Stimulated activated CD8-positive, alpha-beta memory T cell treated with anti-CD3 and anti-CD28 coated beads, Interleukin-4, amount 100 ng/mL, for 1 hour (primary cell): Measurements from ENCODE around the gene NR0B1.

ENCODE experiments used
- DNase-seq, 2 donors: peaks; one replicate each; pipeline ENCODE4 v3.0.0-alpha.2; 2020; ENCODE audit warnings: low read depth in 2 of 2, low spot score in 1 of 2

The NR0B1 gene, protein sequence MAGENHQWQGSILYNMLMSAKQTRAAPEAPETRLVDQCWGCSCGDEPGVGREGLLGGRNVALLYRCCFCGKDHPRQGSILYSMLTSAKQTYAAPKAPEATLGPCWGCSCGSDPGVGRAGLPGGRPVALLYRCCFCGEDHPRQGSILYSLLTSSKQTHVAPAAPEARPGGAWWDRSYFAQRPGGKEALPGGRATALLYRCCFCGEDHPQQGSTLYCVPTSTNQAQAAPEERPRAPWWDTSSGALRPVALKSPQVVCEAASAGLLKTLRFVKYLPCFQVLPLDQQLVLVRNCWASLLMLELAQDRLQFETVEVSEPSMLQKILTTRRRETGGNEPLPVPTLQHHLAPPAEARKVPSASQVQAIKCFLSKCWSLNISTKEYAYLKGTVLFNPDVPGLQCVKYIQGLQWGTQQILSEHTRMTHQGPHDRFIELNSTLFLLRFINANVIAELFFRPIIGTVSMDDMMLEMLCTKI

DNA sequence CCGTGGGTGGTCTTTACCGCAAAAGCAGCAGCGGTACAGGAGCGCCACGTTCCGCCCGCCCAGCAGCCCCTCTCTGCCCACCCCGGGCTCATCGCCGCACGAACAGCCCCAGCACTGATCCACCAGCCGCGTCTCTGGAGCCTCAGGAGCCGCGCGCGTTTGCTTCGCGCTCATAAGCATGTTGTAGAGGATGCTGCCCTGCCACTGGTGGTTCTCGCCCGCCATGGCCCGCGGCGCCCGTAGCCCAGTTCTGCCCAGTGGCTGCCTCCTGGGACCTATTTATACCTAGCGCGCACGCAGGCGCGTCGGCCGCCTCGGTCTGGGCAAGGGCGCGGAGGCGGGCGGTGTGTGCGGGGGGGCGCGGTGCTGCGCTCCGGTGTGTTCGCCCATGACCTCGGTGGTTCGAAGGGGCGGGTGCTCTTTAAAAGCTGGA lies at the start of gene NR0B1:
NR0B1 (minus strand) TSS at position 252 of the 433 bp plus-strand sequence; CDS start at position 225, 27 bp downstream.
- DNase-seq: no peak

DNA sequence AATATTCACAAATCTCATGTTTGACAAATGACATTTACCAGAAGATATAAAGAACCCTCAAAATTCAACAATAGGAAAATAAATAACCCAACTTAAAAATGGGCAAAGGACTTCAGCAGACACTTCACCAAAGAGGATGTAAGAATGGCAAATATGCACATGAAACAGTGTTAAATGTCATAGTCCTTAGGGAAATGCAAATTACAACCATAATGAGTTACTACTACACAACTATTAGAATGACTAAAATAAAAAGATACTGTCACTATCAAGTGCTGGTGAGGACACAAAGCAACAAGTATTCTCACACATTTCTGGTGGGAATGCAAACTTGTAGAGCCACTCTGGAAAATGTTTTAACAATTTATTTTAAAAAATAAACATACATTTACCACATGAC lies 40.8 kb upstream of the NR0B1 start:
- DNase-seq: no peak

DNA sequence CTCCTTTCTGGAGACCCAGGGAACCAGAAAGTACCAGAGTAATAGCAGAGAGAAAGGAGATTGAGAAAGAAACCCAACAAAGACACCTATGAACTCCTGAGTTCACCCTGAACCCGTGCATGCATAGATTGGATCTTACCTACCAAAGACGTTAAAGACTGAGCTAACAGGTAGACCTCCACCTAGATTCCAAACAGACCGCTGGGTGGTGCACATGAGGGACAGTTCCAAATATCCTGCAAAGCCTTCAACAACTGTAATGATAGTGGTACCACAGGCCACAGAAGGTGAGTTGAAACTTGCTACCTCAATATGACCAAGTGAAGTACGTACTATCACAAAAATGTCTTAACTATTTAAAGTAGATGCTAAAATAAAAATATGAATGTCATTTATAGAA lies 34.0 kb upstream of the NR0B1 start:
- no peak for DNase-seq

DNA sequence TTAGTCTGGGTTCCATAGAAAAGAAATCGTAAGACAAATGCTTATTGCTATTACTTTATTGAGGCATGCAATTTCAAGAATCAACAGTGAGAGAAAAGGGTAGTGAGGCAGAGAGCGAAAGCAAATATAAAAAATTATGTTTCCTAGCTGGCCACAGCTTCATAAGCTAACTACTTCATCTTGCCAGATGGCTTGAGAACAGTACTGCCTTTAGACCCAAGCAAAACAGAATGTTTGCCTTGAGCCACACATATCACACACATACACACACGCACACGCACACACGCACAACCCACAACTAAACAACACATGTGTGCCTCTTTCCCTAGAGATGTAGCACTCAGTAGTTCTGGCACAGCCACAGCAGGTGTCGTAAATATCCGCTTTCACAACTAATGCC lies 31.6 kb upstream of the NR0B1 start:
- no peak for DNase-seq

DNA sequence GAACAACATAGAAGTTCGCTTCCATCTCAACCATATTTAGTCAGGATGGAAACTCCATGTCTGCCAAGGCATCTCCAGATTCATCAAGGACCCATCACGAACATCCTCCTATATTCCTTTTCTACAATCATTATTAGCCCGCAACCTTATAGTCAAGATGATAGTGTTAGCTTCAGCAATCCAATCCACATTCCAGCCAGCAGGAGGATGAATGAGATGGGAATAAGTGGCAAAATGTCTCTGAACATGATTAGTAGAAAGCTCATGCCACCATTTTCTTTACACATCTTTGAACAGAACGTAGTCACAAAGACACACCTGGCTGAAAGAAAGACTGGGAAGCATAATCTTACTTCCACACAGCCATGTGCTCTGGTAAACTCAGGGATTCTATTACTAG lies 18.6 kb upstream of the NR0B1 start:
- DNase-seq: no peak

DNA sequence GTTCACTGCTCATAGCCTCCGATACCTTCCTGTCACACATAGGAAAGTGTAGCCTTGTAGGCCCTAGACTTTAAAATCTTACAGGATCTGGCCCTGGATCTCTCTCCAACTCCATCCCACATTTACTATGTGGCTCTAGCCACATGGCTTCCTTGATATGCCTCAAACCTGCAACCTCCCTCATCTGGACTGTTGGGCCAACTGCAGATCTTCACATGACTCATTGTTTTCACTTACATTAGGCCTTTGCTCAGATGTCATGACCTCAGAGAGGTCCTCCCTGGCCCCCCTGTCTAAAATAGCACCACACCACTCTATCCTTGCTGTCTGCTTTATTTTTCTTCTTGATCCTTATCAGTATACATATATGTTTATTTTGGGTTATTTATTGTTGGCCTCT lies 8.1 kb upstream of the NR0B1 start:
- no peak for DNase-seq

DNA sequence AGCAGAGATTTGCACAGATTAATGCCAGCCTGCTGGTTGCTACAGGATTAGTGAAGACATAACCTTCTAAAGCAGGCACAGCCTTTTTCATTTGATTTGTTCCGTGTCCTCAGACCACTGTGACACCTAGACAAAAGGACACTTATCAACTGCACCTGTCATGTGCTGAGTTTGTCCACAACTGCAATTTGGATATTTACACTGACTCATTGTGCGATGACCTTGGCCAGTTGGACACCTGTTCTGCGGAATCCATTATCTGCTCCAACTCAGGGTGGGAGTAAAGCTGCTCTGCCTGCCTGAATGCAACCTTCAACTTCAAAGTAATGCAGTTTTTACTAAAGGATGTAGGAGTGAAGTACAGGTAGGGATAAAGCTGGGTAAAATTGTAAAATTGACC lies 4.1 kb upstream of the NR0B1 start:
- DNase-seq: no peak

DNA sequence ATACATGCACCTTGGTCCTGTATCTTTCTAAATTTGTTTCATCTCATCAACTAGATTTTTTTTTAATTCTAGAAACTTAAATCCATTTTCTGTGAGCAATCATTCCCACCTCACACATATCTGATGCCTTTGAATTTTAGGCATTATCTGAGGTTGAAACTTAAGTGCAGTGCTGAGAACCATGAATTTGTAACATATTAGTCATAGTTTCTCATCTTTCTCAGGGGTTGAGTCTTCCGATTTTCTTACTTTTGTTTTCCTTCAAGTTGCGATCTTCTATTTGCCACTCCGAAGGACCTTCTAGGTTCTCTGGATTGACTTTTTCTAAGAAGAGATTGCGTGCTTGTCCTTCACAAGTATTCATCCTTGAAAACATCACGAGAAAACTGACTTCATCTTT lies 3.7 kb upstream of the NR0B1 start:
- no peak for DNase-seq

DNA sequence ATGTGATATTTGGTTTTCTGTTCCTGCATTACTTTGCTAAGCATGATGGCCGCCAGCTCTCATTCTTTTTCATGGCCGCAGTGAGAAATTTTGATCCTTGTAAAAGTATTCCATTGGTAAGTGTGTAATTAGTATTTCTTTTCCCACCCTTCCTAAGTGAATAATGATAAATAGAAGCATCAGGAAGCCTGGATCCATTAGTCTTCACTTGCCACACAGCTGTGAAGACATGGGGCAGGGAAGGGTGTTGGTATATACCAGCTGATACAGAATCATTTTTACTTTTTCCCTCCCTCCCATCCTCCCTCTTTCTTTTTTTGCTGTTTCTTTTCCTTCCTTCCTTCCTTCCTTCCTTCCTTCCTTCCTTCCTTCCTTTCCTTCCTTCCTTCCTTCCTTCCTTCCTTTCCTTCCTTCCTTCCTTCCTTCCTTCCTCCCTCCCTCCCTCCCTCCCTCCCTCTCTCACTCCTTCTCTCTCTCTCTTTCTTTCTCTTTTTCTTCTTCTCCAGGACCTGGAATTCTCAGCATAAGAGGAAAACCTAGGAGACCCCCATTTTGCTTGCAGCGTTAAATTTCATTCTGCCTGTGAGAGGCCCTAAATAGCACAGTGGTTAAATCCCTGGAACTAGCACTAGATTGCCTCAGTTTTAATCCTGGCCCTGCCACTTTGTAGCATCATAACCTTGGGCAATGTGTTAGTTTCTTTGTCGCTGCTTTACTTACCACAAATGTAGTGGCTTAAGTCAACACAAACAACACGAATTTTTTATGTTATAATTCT lies 1.4 kb upstream of the NR0B1 start:
- no peak for DNase-seq

DNA sequence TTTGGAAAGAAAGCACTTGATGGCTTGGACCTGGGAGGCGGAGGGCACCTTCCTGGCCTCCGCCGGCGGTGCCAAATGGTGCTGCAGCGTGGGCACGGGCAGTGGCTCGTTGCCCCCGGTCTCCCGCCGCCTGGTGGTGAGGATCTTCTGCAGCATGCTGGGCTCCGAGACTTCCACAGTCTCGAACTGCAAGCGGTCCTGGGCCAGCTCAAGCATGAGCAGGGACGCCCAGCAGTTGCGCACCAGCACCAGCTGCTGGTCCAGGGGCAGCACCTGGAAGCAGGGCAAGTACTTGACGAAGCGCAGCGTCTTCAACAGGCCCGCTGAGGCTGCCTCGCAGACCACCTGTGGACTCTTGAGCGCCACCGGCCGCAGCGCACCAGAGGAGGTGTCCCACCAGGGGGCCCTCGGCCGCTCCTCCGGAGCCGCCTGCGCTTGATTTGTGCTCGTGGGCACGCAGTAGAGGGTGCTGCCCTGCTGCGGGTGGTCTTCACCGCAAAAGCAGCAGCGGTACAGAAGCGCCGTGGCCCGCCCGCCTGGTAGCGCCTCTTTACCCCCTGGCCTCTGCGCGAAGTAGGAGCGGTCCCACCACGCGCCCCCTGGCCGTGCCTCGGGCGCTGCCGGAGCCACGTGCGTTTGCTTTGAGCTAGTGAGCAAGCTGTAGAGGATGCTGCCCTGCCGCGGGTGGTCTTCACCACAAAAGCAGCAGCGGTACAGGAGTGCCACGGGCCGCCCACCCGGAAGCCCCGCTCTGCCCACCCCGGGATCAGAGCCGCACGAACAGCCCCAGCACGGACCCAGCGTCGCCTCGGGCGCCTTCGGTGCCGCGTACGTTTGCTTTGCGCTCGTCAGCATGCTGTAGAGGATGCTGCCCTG lies 689 bp downstream of the NR0B1 start:
- no peak for DNase-seq

DNA sequence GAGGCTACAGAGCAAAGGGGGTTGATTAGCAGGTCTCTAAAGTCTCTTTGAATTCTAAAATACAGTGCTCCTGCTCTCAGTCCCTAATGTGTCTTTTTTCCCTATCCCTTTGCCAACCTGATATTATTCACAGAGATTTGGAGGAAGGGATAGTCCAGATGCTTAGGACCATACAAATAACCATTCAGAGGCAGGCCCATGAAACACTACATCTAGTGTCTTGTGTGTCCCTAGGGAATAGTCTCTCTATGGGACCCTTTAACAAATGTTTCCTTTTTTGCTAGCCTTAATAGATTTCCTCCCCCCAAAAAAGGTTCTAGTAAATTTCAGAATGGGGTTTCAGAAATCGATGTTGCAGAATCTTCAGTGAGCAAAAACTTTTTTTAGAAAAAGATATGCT lies 1.7 kb downstream of the NR0B1 start:
- no peak for DNase-seq

DNA sequence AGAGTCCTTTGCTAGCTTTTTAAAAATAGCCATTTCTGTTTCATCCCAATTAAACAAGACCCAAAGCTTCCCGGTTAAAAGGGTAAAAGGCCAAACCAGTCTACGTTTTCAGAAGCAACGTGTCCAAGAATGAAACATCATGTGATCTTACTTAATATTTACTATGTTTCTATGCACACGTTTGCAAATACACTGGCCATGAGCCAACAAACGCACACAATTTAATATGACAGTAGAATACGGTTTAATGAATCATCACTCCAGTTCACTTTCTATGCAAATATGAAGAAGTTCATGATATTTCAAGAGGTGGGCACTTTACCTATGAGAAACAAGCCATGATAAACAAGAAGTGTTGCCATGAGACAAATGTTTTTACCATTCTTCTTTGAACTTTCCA lies 4.3 kb downstream of the NR0B1 start:
- no peak for DNase-seq

DNA sequence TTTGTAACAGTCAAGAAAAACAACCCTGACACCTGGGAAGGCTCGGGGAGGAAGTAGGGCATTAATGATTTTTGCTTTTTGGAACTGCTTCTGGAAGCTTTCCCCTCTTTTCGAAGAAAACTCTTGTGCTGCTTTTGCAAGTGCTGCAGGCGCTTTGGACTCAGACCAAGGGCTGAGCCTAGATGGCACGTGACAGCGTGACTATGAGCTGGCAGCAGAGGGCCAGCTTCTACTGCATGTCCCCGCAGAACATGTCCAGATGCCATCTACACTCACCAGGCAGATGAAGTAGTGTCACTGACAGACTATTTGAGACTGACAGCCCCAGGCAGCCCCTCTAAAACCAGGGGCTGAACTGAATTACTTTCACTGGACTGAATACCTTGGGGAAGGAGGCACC lies 6.2 kb downstream of the NR0B1 start:
- no peak for DNase-seq

DNA sequence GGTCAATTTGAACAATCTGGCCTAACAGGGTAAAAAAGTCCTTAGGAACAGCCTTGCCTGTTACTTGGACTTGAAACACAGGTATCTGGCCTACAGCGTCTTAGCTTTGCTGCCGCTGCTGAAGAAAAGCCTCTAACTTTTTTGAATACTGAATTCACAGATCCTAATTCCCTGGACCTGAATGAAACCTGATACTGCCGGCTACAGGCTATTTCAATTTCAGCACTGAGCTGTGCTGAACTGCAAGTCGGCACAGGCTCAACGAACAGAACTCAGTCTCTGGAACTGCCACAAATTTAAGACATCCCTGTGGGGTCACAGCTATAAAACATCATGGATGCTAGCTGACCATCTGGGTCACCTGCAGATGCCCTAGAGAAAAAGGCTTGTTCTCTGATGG lies 7.2 kb downstream of the NR0B1 start:
- no peak for DNase-seq

DNA sequence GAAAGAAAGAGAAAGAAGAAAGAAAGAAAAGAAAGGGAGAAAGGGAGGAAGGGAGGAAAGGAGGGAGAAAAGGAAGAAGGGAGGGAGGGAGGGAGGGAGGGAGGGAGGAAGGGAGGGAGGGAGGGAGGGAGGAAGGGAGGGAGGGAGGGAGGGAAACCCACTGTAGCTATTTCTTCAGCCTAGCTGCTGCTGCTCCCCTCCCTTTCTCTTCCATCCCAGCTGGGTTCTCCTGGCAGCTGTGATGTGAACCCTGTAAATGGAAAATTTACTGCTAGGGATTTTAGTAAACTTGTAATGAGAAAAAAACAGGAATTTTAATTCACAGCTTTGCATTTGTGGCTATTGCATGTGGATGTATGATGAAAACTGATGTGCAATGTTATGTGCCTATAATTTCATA lies 8.0 kb downstream of the NR0B1 start:
- no peak for DNase-seq

DNA sequence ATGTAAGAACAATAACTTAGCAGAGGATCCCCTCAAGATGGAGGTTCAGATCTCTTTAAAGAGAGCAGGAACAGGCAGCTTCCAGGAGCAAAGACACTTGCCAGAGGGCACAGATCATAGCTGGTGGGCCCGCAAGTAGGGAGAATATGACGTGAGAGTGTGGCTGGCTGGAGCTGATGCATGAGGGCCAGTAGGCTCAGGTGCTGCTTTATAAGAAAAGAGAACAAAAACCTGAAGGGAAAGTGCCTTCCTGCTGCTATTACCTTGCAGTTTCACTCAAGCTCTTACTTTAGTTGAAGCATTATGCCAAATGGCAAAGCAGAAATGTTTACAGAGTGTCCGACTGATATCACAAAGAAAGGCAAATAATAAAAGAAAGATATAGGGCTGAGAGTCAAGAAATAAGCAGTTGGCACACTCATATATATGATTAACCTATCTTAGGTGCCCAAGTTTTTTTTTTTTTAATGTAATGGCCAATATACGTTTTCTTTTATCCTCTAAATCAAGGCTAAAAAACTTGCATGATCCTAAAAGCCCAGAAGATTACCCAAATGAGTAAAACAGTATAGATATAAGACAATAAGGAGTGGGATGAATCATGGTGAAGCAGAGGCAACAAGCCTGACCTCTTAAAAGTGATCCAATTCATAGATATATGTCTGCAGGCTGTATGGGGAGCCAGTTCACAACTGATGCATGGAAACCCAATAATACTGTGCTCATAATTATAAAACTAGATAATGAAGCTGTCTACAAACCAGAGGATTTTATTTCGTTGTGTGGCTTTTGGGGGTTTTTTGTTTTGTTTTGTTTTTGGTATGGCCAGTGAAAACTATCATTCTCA lies 12.6 kb downstream of the NR0B1 start:
- no peak for DNase-seq

DNA sequence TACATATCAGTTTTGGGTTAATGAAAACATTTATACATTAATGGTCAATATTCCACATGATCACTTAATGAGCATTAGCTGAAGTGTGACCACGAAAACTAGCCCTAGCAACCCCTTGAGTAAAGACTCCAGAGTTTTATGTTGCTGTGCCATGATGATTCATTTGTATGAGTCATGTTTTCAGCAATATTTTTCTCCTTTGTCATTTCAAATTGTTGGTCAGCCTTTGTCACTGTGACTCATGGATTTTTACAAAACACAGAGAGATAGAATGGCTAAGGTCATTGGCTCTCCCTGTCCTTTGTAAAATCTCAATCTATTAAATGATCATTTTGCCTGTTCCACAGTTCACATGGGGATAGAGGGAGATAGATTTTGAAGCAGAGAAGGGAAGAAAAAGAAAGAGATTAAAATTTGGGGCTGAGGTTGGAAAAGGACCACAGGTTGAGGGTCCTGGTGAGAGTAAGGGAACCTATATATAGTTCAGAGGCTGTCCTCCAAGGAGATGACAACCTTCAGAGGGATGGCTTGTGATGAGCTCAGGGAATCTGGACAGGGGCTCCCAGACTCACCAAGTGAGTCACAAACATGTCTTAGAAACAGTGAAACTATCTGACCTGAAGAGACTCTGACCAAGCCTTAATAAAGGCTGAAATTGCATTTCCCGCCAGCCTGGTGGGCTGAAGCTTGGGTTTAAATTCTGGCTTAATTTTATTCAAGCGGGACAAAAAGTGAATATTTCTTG lies 25.6 kb downstream of the NR0B1 start:
- DNase-seq: no peak

DNA sequence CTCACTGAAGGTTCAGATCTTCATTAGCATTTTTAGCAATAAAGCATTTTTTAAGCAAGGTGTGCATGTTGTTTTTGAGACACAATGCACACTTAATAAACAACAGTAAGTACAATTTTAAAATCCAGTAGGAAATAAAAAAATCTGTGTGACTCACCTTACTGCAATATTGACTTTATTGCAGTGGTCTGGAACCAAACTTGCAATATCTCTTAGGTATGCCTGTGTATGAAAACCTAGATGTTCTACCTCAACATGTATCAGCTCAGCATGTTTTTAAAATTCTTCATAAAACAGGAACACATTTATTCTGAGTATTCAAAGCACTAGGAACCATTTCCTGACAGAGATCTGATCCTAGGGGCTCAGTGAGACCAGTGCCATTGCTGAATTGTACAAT lies 26.7 kb downstream of the NR0B1 start:
- DNase-seq: no peak

DNA sequence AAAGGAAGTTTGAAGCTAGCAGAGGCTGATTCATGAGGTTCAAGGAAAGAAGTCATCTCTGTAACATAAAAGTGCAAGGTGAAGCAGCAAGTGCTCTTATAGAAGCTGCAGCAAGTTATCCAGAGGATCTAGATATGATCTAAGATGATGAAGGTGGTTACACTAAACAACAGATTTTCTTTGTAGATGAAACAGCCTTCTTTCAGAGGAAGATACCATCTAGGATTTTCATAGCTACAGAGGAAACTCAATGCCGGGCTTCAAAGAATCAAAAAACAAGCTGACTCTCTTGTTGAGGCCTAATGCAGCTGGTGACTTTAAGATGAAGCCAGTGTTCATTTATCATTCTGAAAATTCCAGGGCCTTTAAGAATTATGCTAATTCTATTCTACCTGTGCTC lies 28.8 kb downstream of the NR0B1 start:
- DNase-seq: no peak

DNA sequence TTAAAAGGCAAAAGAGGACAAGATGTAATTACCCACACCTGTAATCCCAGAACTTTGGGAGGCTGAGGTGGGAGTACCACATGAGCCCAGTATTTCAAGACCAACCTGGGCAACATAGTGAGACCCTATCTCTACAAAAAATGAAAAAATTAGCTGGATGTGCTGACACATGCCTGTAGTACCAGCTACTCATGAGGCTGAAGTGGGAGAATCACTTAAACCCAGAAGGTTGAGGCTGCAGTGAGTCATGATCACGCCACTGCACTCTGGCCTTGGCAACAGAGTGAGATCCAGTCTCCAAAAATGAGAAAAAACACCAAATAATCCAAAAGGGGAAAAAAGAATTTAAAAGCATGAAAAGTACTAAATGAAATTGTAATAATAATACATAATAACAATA lies 30.8 kb downstream of the NR0B1 start:
- DNase-seq: no peak
